Stimulated activated CD4-positive, alpha-beta T cell treated with anti-CD3 and anti-CD28 coated beads, Interleukin-2, amount 100 ng/mL, for 48 hours (primary cell): ENCODE data around the gene TRAPPC2L.
A peak's percentile ranks its signal among the peaks of the same experiment; 100 is the strongest.

Experiments
- DNase-seq, 2 donors: peaks; one replicate each; pipeline ENCODE4 v3.0.0-alpha.2; 2020

Gene TRAPPC2L

GRCh38 chr16:88856828-88857727, at the start of gene TRAPPC2L, which contains the start of gene GALNS:
Gene TRAPPC2L, plus strand, starts transcription at chr16:88857127. Its CDS starts 24 bp downstream, at chr16:88857151.
Gene GALNS, minus strand, starts transcription at chr16:88856947. Its CDS starts 70 bp downstream, at chr16:88856877.
- peak; percentile 100 for DNase-seq

GRCh38 chr16:88807142-88807625, 49.7 kb upstream of the TRAPPC2L start:
- DNase-seq = no peak

GRCh38 chr16:88807626-88808453, 49.1 kb upstream of the TRAPPC2L start:
- DNase-seq = no peak

GRCh38 chr16:88809068-88809675, 47.8 kb upstream of the TRAPPC2L start:
- no peak for DNase-seq

- DNase-seq = no peak
Measured at GRCh38 chr16:88809676-88810165, 47.2 kb upstream of the TRAPPC2L start.

GRCh38 chr16:88810166-88810911, 46.6 kb upstream of the TRAPPC2L start:
- DNase-seq = peak in 1 of 2 donors; percentile 54

- peak; percentile 51 to 57 for DNase-seq
Measured at GRCh38 chr16:88810912-88811768, 45.8 kb upstream of the TRAPPC2L start.

GRCh38 chr16:88811769-88812512, 45.0 kb upstream of the TRAPPC2L start, which contains the start of gene APRT:
Gene APRT, minus strand, starts transcription at chr16:88811928. Its CDS starts 29 bp downstream, at chr16:88811899.
- DNase-seq = peak; percentile 98 to 99

GRCh38 chr16:88812513-88813268, 44.2 kb upstream of the TRAPPC2L start:
- no peak for DNase-seq

- DNase-seq = no peak
Measured at GRCh38 chr16:88813269-88814143, 43.4 kb upstream of the TRAPPC2L start.

- DNase-seq = no peak
Measured at GRCh38 chr16:88814144-88814502, 42.8 kb upstream of the TRAPPC2L start.

- no peak for DNase-seq
Measured at GRCh38 chr16:88815227-88815626, 41.7 kb upstream of the TRAPPC2L start.

- peak; percentile 56 to 59 for DNase-seq
Measured at GRCh38 chr16:88815901-88816589, 40.9 kb upstream of the TRAPPC2L start.

- DNase-seq = no peak
Measured at GRCh38 chr16:88816736-88817535, 40.0 kb upstream of the TRAPPC2L start.

GRCh38 chr16:88817785-88818574, 38.9 kb upstream of the TRAPPC2L start:
- DNase-seq = no peak

GRCh38 chr16:88818575-88818874, 38.4 kb upstream of the TRAPPC2L start:
- DNase-seq = no peak
